Hepatocyte (in vitro differentiated cells): ENCODE measurements around the gene B4GALNT4. TPM values are rescaled to one million over a fixed set of nuclear protein-coding genes. Genes with fewer than 3 reads are reported as not detected.
"Not testable (repeated sequence)": the region's sequence is repeated elsewhere in the genome, so short reads cannot be mapped to it uniquely, and the experiment has no call there.

Experiments
- DNase-seq: peaks from one replicate; pipeline ENCODE4 v3.0.0-alpha.2; 2016; ENCODE audit warnings: low spot score
- H2AFZ ChIP-seq: fragments of 200-600 bp; sonication (generic); 2 replicates; pipeline ENCODE4 v1.6.0; 2016; ENCODE audit warnings: antibody characterized with exemption, mild to moderate bottlenecking
- H3K27ac ChIP-seq: fragments of 200-600 bp; sonication (generic); 2 replicates; pipeline ENCODE4 v1.5.1; 2016; ENCODE audit warnings: mild to moderate bottlenecking
- H3K27me3 ChIP-seq: fragments of 200-600 bp; sonication (generic); 2 replicates; pipeline ENCODE4 v1.6.1; 2016
- H3K36me3 ChIP-seq: fragments of 200-600 bp; sonication (generic); replicated peaks from 2 replicates; pipeline ENCODE4 v1.5.1; 2016; ENCODE audit warnings: low read depth; ENCODE audit not compliant: insufficient read depth
- H3K4me1 ChIP-seq: fragments of 200-600 bp; sonication (generic); 2 replicates; pipeline ENCODE4 v1.5.1; 2016; ENCODE audit warnings: mild to moderate bottlenecking, moderate library complexity; ENCODE audit not compliant: insufficient read depth
- H3K4me2 ChIP-seq: fragments of 200-600 bp; sonication (generic); 2 replicates; pipeline ENCODE4 v1.6.0; 2016
- H3K4me3 ChIP-seq: fragments of 200-600 bp; sonication (generic); 2 replicates; pipeline ENCODE4 v1.5.1; 2016; ENCODE audit warnings: mild to moderate bottlenecking
- H3K79me2 ChIP-seq: fragments of 200-600 bp; sonication (generic); 2 replicates; pipeline ENCODE4 v1.6.0; 2017; ENCODE audit warnings: mild to moderate bottlenecking
- H3K9me2 ChIP-seq: fragments of 200-600 bp; sonication (generic); replicated peaks from 2 replicates; pipeline ENCODE4 v1.6.0; 2017; ENCODE audit warnings: mild to moderate bottlenecking; ENCODE audit not compliant: insufficient read depth
- H3K9me3 ChIP-seq: fragments of 200-600 bp; sonication (generic); 2 replicates; pipeline ENCODE4 v1.5.1; 2016; ENCODE audit warnings: low read depth, mild to moderate bottlenecking
- H4K20me1 ChIP-seq: fragments of 200-600 bp; sonication (generic); 2 replicates; pipeline ENCODE4 v1.6.0; 2016; ENCODE audit warnings: mild to moderate bottlenecking; ENCODE audit not compliant: insufficient read depth, poor library complexity, severe bottlenecking
- EZH2 ChIP-seq: fragments of 200-600 bp; sonication (generic); IDR thresholded peaks from 2 replicates; pipeline ENCODE4 v1.6.1; 2016; ENCODE audit warnings: antibody characterized with exemption, mild to moderate bottlenecking, borderline replicate concordance
- EZH2phosphoT487 ChIP-seq: fragments of 200-600 bp; sonication (generic); IDR thresholded peaks from one replicate; pipeline ENCODE4 v1.6.1; 2018; ENCODE audit warnings: antibody characterized with exemption, mild to moderate bottlenecking, low read depth, moderate library complexity; ENCODE audit not compliant: unreplicated experiment, severe bottlenecking
- WGBS: methylation state at CpG from one replicate; pipeline ENCODE4 v1.1.6; 2016; ENCODE audit warnings: low lambda C conversion rate; ENCODE audit errors: missing lambda C conversion rate; 5-methylcytosine and 5-hydroxymethylcytosine counted together
- polyA plus RNA-seq: library from polyadenylated mRNA; unstranded; fragments of >200 nt; fragmentation: Nextera tagmentation; extraction: Ambion mirVana; gene quantifications from 2 replicates; pipeline ENCODE4 v1.2.1, GENCODE V29; 2016
- total RNA-seq: library from RNA; depleted of rRNA; stranded (reverse); fragments of >200 nt; gene quantifications from 2 replicates; pipeline ENCODE4 v1.2.3, GENCODE V29; 2014
- TF ChIP-seq, protein P1 (sequence below): fragments of 200-600 bp; sonication (generic); IDR thresholded peaks from 2 replicates; pipeline ENCODE4 v1.5.1; 2016; ENCODE audit warnings: antibody characterized with exemption, mild to moderate bottlenecking; ENCODE audit not compliant: poor library complexity

The B4GALNT4 gene
- total and polyA plus RNA-seq, 2 experiments from 2014 or later = 30.0 to 38.8 TPM

DNA sequence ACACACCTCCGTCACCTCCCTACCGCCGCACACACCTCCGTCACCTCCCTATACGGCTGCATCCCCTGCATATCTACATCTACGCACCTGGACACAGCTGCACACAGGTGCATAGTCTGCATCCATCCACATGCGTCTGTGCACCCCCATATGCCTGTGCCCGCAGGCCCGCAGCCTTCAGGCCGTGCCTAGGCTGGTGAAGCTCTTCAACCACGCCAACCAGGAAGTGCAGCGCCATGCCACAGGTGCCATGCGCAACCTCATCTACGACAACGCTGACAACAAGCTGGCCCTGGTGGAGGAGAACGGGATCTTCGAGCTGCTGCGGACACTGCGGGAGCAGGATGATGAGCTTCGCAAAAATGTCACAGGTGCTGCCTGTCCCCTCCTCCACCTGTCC is 29.5 kb downstream of the B4GALNT4 start:
- Histone ChIP-seq H2AFZ (no peak overlapping the region), H3K79me2 (peaks cover 17% of the 10 kb centered on the region), H3K27me3 (no peaks in the 10 kb centered on the region), H3K4me1 (peaks cover 3% of the 10 kb centered on the region), H4K20me1 (peaks cover 11% of the 10 kb centered on the region), H3K4me3 (no peak overlapping the region), H3K27ac (no peak overlapping the region), H3K36me3 (no peaks in the 10 kb centered on the region), H3K4me2 (no peak overlapping the region), H3K9me3 (no peaks in the 10 kb centered on the region), H3K9me2 (no peaks in the 10 kb centered on the region)
- no peak for TF ChIP-seq EZH2phosphoT487
- TF ChIP-seq EZH2 = no peak
- TF ChIP-seq, protein P1, sequence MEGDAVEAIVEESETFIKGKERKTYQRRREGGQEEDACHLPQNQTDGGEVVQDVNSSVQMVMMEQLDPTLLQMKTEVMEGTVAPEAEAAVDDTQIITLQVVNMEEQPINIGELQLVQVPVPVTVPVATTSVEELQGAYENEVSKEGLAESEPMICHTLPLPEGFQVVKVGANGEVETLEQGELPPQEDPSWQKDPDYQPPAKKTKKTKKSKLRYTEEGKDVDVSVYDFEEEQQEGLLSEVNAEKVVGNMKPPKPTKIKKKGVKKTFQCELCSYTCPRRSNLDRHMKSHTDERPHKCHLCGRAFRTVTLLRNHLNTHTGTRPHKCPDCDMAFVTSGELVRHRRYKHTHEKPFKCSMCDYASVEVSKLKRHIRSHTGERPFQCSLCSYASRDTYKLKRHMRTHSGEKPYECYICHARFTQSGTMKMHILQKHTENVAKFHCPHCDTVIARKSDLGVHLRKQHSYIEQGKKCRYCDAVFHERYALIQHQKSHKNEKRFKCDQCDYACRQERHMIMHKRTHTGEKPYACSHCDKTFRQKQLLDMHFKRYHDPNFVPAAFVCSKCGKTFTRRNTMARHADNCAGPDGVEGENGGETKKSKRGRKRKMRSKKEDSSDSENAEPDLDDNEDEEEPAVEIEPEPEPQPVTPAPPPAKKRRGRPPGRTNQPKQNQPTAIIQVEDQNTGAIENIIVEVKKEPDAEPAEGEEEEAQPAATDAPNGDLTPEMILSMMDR = no peak
- 96% methylated on average over 18 of the region's 20 CpGs for WGBS
- DNase-seq = no peak

DNA sequence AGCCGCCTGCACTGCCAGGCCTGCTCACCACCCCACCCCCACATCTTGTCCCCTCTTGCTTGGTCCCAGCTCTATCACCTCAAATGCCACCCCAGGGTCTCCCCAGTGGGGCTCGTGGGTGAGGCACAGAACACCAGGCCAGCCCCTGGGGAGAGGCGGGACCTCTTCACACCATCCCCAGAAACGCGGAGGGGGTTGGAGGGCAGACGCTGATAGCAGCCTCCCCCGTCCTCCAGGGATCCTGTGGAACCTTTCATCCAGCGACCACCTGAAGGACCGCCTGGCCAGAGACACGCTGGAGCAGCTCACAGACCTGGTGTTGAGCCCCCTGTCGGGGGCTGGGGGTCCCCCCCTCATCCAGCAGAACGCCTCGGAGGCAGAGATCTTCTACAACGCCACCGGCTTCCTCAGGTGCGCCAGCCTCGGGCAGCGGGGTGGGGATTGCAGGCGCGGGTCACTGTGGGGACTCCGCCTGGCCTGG is 30.5 kb downstream of the B4GALNT4 start:
- TF ChIP-seq EZH2 = no peak
- TF ChIP-seq, protein P1 = no peak
- H2AFZ ChIP-seq = no peak overlapping the region
- no peaks in the 10 kb centered on the region for H3K36me3 ChIP-seq

DNA sequence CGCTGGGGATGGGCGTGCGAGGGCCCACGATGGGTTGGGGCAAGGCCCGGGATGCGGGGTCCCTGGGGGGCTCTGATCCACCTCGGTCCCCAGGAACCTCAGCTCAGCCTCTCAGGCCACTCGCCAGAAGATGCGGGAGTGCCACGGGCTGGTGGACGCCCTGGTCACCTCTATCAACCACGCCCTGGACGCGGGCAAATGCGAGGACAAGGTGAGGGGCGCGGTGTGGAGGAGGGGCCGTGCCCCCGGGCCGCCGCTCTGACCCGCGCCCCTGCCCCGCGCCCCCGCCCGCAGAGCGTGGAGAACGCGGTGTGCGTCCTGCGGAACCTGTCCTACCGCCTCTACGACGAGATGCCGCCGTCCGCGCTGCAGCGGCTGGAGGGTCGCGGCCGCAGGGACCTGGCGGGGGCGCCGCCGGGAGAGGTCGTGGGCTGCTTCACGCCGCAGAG is 31.0 kb downstream of the B4GALNT4 start:
- TF ChIP-seq, protein P1 = no peak
- no peak for TF ChIP-seq EZH2phosphoT487
- no peak for TF ChIP-seq EZH2
- peaks cover under 1% of the 10 kb centered on the region for H3K4me1 ChIP-seq
- H4K20me1 ChIP-seq = peaks cover 10% of the 10 kb centered on the region
- H3K9me2 ChIP-seq = no peaks in the 10 kb centered on the region
- H3K79me2 ChIP-seq = peaks cover 10% of the 10 kb centered on the region
- no peak overlapping the region for H3K4me2 ChIP-seq
- no peak for DNase-seq
- H3K27me3 ChIP-seq = no peaks in the 10 kb centered on the region
- H3K27ac ChIP-seq = no peak overlapping the region
- no peaks in the 10 kb centered on the region for H3K36me3 ChIP-seq
- no peak overlapping the region for H3K4me3 ChIP-seq
- H2AFZ ChIP-seq = no peak overlapping the region
- H3K9me3 ChIP-seq = no peaks in the 10 kb centered on the region
- 99% methylated on average over 18 of the region's 50 CpGs for WGBS

More for the DNA sequence above, 30.5 kb downstream of the B4GALNT4 start:
- Histone ChIP-seq H3K27me3 (no peaks in the 10 kb centered on the region), H3K4me3 (no peak overlapping the region), H3K4me1 (peaks cover 3% of the 10 kb centered on the region), H3K27ac (no peak overlapping the region), H3K79me2 (peaks cover 14% of the 10 kb centered on the region), H3K4me2 (no peak overlapping the region), H3K9me2 (no peaks in the 10 kb centered on the region), H3K9me3 (no peaks in the 10 kb centered on the region), H4K20me1 (peaks cover 11% of the 10 kb centered on the region)
- DNase-seq = no peak
- over 99% methylated on average over 17 of the region's 21 CpGs for WGBS

DNA sequence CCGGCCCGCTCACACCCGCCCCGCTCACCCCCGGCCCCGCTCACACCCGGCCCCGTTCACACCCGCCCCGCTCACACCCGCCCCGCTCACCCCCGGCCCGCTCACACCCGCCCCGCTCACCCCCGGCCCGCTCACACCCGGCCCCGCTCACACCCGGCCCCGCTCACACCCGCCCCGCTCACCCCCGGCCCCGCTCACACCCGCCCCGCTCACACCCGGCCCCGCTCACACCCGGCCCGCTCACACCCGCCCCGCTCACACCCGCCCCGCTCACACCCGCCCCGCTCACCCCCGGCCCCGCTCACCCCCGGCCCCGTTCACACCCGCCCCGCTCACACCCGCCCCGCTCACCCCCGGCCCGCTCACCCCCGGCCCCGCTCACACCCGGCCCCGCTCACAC is 31.9 kb downstream of the B4GALNT4 start:
- not testable (repeated sequence) for H3K79me2 ChIP-seq, H3K27ac ChIP-seq, H3K27me3 ChIP-seq, H2AFZ ChIP-seq, H3K4me1 ChIP-seq, H3K4me2 ChIP-seq, DNase-seq, H3K4me3 ChIP-seq, H3K9me3 ChIP-seq, H3K36me3 ChIP-seq, H4K20me1 ChIP-seq, H3K9me2 ChIP-seq
- WGBS = no CpG with 5 or more reads among the region's 52 CpGs
